Neural cell (in vitro differentiated cells): Measurements from ENCODE around the gene GABBR2.

ENCODE experiments used
- CTCF ChIP-seq: fragments of 450-650 bp; IDR thresholded peaks from 2 replicates; pipeline ENCODE4 v1.5.1; 2014; ENCODE audit warnings: antibody characterized with exemption, mild to moderate bottlenecking, moderate library complexity; ENCODE audit not compliant: poor library complexity, severe bottlenecking
- EP300 ChIP-seq: fragments of 450-650 bp; conservative IDR thresholded peaks from 2 replicates; pipeline ENCODE4 v1.6.1; 2014; ENCODE audit warnings: antibody characterized with exemption, mild to moderate bottlenecking, moderate library complexity; ENCODE audit not compliant: poor library complexity, severe bottlenecking
- EZH2 ChIP-seq: fragments of 200-600, 300-800 bp; shearing (Covaris generic), sonication (generic); IDR thresholded peaks from 2 replicates; pipeline ENCODE4 v1.6.1; 2014; ENCODE audit warnings: antibody characterized with exemption, low read length, borderline replicate concordance, mild to moderate bottlenecking; ENCODE audit not compliant: insufficient read depth, poor library complexity, severe bottlenecking
- RAD21 ChIP-seq: fragments of 450-650 bp; conservative IDR thresholded peaks from 2 replicates; pipeline ENCODE4 v1.6.1; 2014; ENCODE audit warnings: antibody characterized with exemption, mild to moderate bottlenecking, moderate library complexity
- SMC3 ChIP-seq: fragments of 450-650 bp; conservative IDR thresholded peaks from 2 replicates; pipeline ENCODE4 v1.6.1; 2014; ENCODE audit warnings: antibody characterized with exemption, mild to moderate bottlenecking, moderate library complexity; ENCODE audit not compliant: poor library complexity
- TAF1 ChIP-seq: IDR thresholded peaks from 2 replicates; pipeline ENCODE4 v1.6.1; 2012; ENCODE audit warnings: low read depth

GRCh38 chr9:98248737-98249474, 459.8 kb downstream of the GABBR2 start:
- TF ChIP-seq CTCF (no peak), EZH2 (no peak), SMC3 (no peak), TAF1 (no peak), EP300 (no peak), RAD21 (no peak)
